Naive B cell (primary cell): ENCODE data around the gene PRPS2. TPM values are rescaled to one million over a fixed set of nuclear protein-coding genes. Genes with fewer than 3 reads are reported as not detected.

Experiments used
- ATAC-seq, 2 donors: fragments of 150-1000 bp; cut with Tn5 transposase; 2 replicates each; pipeline ENCODE4 v1.10.0; 2021; ENCODE audit warnings: low read depth in 2 of 2, mild to moderate bottlenecking in 2 of 2, moderate library complexity in 2 of 2
- DNase-seq: peaks from one replicate; pipeline ENCODE4 v3.0.0; 2022
- H3K27ac Mint-ChIP-seq, 6 donors: one replicate each; pipeline ENCODE4 v1.8.0; 2020 to 2022; ENCODE audit warnings: mild to moderate bottlenecking in 6 of 6, mixed read lengths in 6 of 6, moderate library complexity in 5 of 6, inconsistent platforms in 2 of 6
- H3K27me3 Mint-ChIP-seq, 3 donors: one replicate each; pipeline ENCODE4 v1.8.0; 2021 to 2022; ENCODE audit warnings: mixed read lengths in 3 of 3, mild to moderate bottlenecking in 1 of 3
- H3K36me3 Mint-ChIP-seq, 2 donors: one replicate each; pipeline ENCODE4 v1.8.0; 2020 to 2022; ENCODE audit warnings: mixed read lengths in 2 of 2, inconsistent platforms in 1 of 2, mild to moderate bottlenecking in 1 of 2
- H3K4me1 Mint-ChIP-seq, 3 donors: one replicate each; pipeline ENCODE4 v1.8.0; 2020 to 2022; ENCODE audit warnings: mixed read lengths in 3 of 3, inconsistent platforms in 1 of 3, mild to moderate bottlenecking in 1 of 3, moderate library complexity in 1 of 3
- H3K4me3 Mint-ChIP-seq, 8 donors: one replicate each; pipeline ENCODE4 v1.8.0; 2020 to 2022; ENCODE audit warnings: mild to moderate bottlenecking in 8 of 8, mixed read lengths in 8 of 8, moderate library complexity in 8 of 8, inconsistent platforms in 2 of 8
- H3K9me3 Mint-ChIP-seq, 7 donors: one replicate each; pipeline ENCODE4 v1.8.0; 2020 to 2022; ENCODE audit warnings: mixed read lengths in 7 of 7, mild to moderate bottlenecking in 5 of 7, inconsistent platforms in 2 of 7, moderate library complexity in 1 of 7
- polyA plus RNA-seq, 6 donors: library from polyadenylated mRNA; unstranded; fragments of 300-500 nt; fragmentation: Illumina TruSeq; gene quantifications; one replicate each; pipeline ENCODE4 v1.2.3, GENCODE V29; 2021; ENCODE audit warnings: low read depth in 6 of 6

The PRPS2 gene
- polyA plus RNA-seq, 6 donors from 2014 or later, result 59.7 to 133 (median 62.8) TPM

GRCh38 chrX:12824944-12825343, 33.7 kb downstream of the PRPS2 start:
- Mint-ChIP-seq H3K27me3 (no peaks in the 10 kb centered on the region), H3K36me3 (peaks cover 0 to 9% of the 10 kb centered on the region in 2 donors), H3K4me1 (peaks cover 0 to 9% (median 0%) of the 10 kb centered on the region in 3 donors), H3K27ac (no peak overlapping the region), H3K9me3 (peaks cover 0 to 5% (median 0%) of the 10 kb centered on the region in 7 donors), H3K4me3 (no peak overlapping the region)
- no peak for ATAC-seq
- no peak for DNase-seq

GRCh38 chrX:12825801-12826200, 34.6 kb downstream of the PRPS2 start:
- ATAC-seq, result no peak
- Mint-ChIP-seq H3K36me3 (peaks cover 0 to 5% of the 10 kb centered on the region in 2 donors), H3K27ac (no peak overlapping the region), H3K27me3 (no peaks in the 10 kb centered on the region), H3K4me3 (no peak overlapping the region), H3K4me1 (peaks cover 0 to 9% (median 0%) of the 10 kb centered on the region in 3 donors), H3K9me3 (peaks cover 0 to 5% (median 0%) of the 10 kb centered on the region in 7 donors)
- no peak for DNase-seq

GRCh38 chrX:12843061-12843667, 52.0 kb downstream of the PRPS2 start:
- ATAC-seq (no peak), DNase-seq (no peak)
- Mint-ChIP-seq H3K36me3 (no peaks in the 10 kb centered on the region), H3K4me1 (peaks cover 4 to 11% (median 10%) of the 10 kb centered on the region in 3 donors), H3K27ac (peak overlapping the region; percentile 5 to 97 (median 81)), H3K27me3 (no peaks in the 10 kb centered on the region), H3K4me3 (peak overlapping the region; percentile 1 to 83 (median 52)), H3K9me3 (peaks cover 0 to 1% (median 0%) of the 10 kb centered on the region in 7 donors)

GRCh38 chrX:12843668-12844279, 52.6 kb downstream of the PRPS2 start:
- peaks cover 0 to 3% (median 0%) of the 10 kb centered on the region in 7 donors for H3K9me3 Mint-ChIP-seq
- peaks cover 4 to 11% (median 10%) of the 10 kb centered on the region in 3 donors for H3K4me1 Mint-ChIP-seq
- H3K36me3 Mint-ChIP-seq, result no peaks in the 10 kb centered on the region
- peak overlapping the region; percentile 56 to 97 (median 85) for H3K27ac Mint-ChIP-seq
- ATAC-seq (peak; percentile 63 to 67), DNase-seq (no peak)
- peak overlapping the region in 7 of 8 donors; percentile 17 to 83 (median 57) for H3K4me3 Mint-ChIP-seq
- H3K27me3 Mint-ChIP-seq, result no peaks in the 10 kb centered on the region

GRCh38 chrX:12844319-12844718, 53.1 kb downstream of the PRPS2 start:
- Mint-ChIP-seq H3K9me3 (peaks cover 0 to 9% (median 1%) of the 10 kb centered on the region in 7 donors), H3K36me3 (no peaks in the 10 kb centered on the region), H3K4me1 (peaks cover 4 to 11% (median 10%) of the 10 kb centered on the region in 3 donors), H3K27ac (peak overlapping the region in 4 of 6 donors; percentile 78 to 97 (median 86)), H3K4me3 (peak overlapping the region in 7 of 8 donors; percentile 17 to 83 (median 57)), H3K27me3 (no peaks in the 10 kb centered on the region)
- ATAC-seq (no peak), DNase-seq (no peak)

DNA sequence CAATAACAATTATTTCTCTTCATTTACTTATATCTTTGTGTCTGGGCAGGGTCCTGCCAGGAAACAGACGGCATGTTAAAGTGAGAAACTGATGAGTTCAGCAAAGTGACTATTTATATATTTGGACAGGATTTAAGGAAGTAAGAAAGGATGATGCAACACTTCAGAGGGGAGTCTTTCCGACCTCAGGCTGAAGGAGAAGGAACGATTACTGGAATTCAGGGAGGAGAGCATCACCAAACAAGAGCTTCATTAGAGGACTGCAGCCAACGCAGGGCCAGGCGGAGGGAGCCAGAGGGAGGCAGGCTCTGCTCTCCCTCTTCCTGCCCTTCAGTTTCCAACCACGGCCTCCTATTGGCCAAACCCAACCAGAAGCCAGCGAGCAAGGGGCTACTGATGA, 74.1 kb downstream of the PRPS2 start:
- Mint-ChIP-seq H3K4me3 (peak overlapping the region in 4 of 8 donors; percentile 16 to 59 (median 48)), H3K27me3 (no peaks in the 10 kb centered on the region), H3K9me3 (peaks cover 0 to 21% (median 10%) of the 10 kb centered on the region in 7 donors), H3K4me1 (peaks cover 7 to 30% (median 15%) of the 10 kb centered on the region in 3 donors), H3K27ac (peak overlapping the region in 3 of 6 donors; percentile 22 to 88 (median 36)), H3K36me3 (peaks cover 5 to 16% of the 10 kb centered on the region in 2 donors)
- no peak for DNase-seq
- no peak for ATAC-seq

DNA sequence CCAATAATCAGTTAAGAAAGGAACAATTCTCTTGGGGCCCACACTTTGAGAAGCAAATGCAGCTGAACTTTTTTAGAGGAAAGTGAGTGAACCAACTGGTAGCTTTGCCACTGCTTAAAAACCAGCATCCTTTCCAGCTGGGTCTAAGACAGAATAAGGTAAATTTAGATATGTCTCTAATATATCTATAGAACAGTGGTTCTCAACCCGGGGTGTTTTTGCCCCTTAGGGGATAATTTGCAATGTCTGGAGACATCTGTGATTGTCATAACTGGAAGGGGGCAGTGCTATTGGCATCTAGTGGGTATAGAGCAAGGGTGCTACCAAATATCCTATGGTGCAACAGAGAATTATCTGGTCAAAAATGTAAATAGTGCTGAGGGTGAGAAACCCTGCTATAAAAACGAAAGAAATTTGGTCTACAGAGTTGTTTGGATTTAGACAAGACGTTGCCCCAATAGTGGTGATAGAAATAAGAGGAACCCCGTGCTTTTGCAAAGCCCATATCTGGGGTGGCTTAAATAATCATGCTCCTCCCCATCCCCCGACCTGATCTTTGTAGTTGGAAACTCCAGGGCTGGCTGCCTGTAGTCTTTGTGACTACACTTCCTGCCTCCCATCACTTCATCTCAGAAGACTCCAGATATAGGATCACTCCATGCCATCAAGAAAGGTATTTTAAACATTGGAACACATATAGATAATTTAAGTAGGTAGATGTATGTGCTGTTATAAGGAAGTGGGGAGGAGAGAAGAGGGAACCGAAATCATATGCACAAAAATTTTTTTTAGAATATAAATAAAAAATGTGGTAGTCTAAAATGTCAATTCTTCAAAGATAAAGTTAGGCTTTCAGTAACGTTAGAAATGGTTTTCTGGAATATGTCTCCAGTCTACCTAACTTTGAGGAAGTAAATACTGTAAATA, 75.5 kb downstream of the PRPS2 start, which contains the start of gene TLR7:
TLR7 (plus strand) TSS at position 622 of the 927 bp plus-strand sequence. CDS start 507 bp downstream, outside the sequence.
- peak; percentile 37 for DNase-seq
- Mint-ChIP-seq H3K27me3 (no peaks in the 10 kb centered on the region), H3K36me3 (peaks cover 5 to 17% of the 10 kb centered on the region in 2 donors), H3K9me3 (peaks cover 0 to 18% (median 10%) of the 10 kb centered on the region in 7 donors), H3K4me3 (peak within 1 kb of the TSS; percentile 85 to 99 (median 96)), H3K27ac (peak within 1 kb of the TSS; percentile 82 to 98 (median 94)), H3K4me1 (peaks cover 12 to 38% (median 19%) of the 10 kb centered on the region in 3 donors)
- ATAC-seq, result peak; percentile 64 to 73

DNA sequence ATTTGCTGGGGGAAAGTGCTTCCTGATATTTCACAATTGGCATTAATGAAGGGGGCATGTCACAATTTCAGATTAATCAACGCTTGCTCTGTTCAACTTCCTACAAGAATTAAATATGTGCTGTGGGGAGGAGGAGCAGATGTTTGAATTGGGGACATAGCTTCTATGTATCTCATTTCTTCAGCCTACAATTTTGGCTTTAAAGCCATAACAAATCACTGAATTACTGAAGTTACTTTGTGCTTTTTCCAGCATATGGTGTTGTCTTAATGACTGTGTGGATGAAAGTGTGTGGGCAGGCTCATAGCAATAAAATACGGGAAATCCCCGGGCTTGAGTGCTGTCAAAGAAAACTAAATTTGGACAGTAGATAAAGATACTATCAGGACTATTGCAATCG, 76.5 kb downstream of the PRPS2 start:
- Mint-ChIP-seq H3K27ac (peak overlapping the region; percentile 58 to 98 (median 86)), H3K4me3 (peak overlapping the region; percentile 85 to 99 (median 96)), H3K36me3 (peaks cover 7 to 24% of the 10 kb centered on the region in 2 donors), H3K9me3 (peaks cover 0 to 12% (median 8%) of the 10 kb centered on the region in 7 donors), H3K4me1 (peaks cover 22 to 48% (median 25%) of the 10 kb centered on the region in 3 donors), H3K27me3 (no peaks in the 10 kb centered on the region)
- DNase-seq (no peak), ATAC-seq (peak; percentile 27 to 32)

DNA sequence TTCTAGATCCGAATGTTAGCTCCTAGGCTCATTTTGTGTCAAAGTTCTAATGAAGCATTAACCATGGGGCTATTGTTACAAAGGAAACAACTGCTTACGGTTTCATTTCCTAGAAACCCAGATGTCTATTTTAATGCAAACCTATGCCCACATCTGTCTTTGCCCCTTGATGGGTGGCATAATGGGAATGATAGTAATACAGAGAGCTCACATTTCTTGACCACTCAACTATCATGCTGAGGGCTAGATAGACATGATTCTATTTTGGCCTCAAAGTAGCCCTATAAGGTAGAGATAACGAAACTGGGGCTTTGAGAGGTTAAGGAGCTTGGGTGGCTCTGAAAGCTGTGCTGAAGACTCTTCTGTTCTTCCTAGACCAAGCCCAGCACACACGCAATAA, 77.5 kb downstream of the PRPS2 start:
- H3K9me3 Mint-ChIP-seq, result peaks cover 0 to 11% (median 6%) of the 10 kb centered on the region in 7 donors
- peak overlapping the region; percentile 10 to 98 (median 86) for H3K27ac Mint-ChIP-seq
- peak overlapping the region; percentile 85 to 99 (median 96) for H3K4me3 Mint-ChIP-seq
- ATAC-seq (peak in 1 of 2 donors; percentile 34), DNase-seq (no peak)
- peaks cover 25 to 56% (median 28%) of the 10 kb centered on the region in 3 donors for H3K4me1 Mint-ChIP-seq
- H3K36me3 Mint-ChIP-seq, result peaks cover 14 to 32% of the 10 kb centered on the region in 2 donors
- H3K27me3 Mint-ChIP-seq, result no peaks in the 10 kb centered on the region

- peak overlapping the region; percentile 30 to 77 (median 68) for H3K4me3 Mint-ChIP-seq
- H3K9me3 Mint-ChIP-seq, result peaks cover 0 to 16% (median 5%) of the 10 kb centered on the region in 7 donors
- peaks cover 29 to 57% (median 35%) of the 10 kb centered on the region in 3 donors for H3K4me1 Mint-ChIP-seq
- peaks cover 22 to 32% of the 10 kb centered on the region in 2 donors for H3K36me3 Mint-ChIP-seq
- no peaks in the 10 kb centered on the region for H3K27me3 Mint-ChIP-seq
- ATAC-seq (peak; percentile 48 to 49), DNase-seq (no peak)
- peak overlapping the region; percentile 30 to 66 (median 56) for H3K27ac Mint-ChIP-seq
Observed at GRCh38 chrX:12871257-12871656, 80.0 kb downstream of the PRPS2 start.

DNA sequence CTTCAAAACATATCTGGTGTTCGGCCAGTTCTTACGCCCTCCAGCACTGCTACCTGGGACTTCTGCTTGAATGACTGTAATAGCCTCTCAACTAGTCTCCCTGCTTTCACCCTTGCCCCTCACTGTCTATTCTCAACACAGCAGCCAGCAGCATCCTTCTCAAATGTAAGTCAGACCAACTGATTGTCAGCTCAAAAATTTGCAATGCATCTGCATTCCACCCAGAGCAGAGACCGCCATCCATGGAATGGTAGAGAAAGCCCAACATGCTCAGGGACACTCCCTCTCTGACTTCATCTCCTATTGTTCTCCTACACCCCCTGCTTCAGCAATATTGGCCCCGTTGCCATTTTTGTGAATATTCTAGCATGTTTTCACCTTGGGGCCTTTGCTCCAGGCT, 81.5 kb downstream of the PRPS2 start:
- H3K36me3 Mint-ChIP-seq, result peaks cover 22 to 31% of the 10 kb centered on the region in 2 donors
- H3K4me3 Mint-ChIP-seq, result peak overlapping the region in 3 of 8 donors; percentile 21 to 57 (median 22)
- H3K4me1 Mint-ChIP-seq, result peaks cover 31 to 60% (median 40%) of the 10 kb centered on the region in 3 donors
- H3K9me3 Mint-ChIP-seq, result peaks cover 0 to 16% (median 5%) of the 10 kb centered on the region in 7 donors
- no peaks in the 10 kb centered on the region for H3K27me3 Mint-ChIP-seq
- ATAC-seq (no peak), DNase-seq (no peak)
- H3K27ac Mint-ChIP-seq, result peak overlapping the region; percentile 21 to 76 (median 40)
